GM18502 (cell line): ENCODE measurements around the gene KMT2E.

ENCODE experiments used
- ATAC-seq: cut with Tn5 transposase; IDR thresholded peaks from one replicate; pipeline ENCODE4 v1.9.1; 2021; ENCODE audit warnings: mild to moderate bottlenecking; ENCODE audit not compliant: unreplicated experiment, poor library complexity

Gene KMT2E

GRCh38 chr7:105118612-105119600 lies 104.9 kb downstream of the KMT2E start:
- no peak for ATAC-seq

- ATAC-seq, result no peak
Measured at GRCh38 chr7:105122619-105123018, 108.6 kb downstream of the KMT2E start.

- no peak for ATAC-seq
Measured at GRCh38 chr7:105125745-105126144, 111.7 kb downstream of the KMT2E start.

- no peak for ATAC-seq
Measured at GRCh38 chr7:105126436-105126975, 112.5 kb downstream of the KMT2E start.

- no peak for ATAC-seq
Measured at GRCh38 chr7:105127179-105127578, 113.2 kb downstream of the KMT2E start.

- no peak for ATAC-seq
Measured at GRCh38 chr7:105130048-105130447, 116.0 kb downstream of the KMT2E start.

- no peak for ATAC-seq
Measured at GRCh38 chr7:105130580-105130979, 116.6 kb downstream of the KMT2E start.

- ATAC-seq, result peak; percentile 74
Measured at GRCh38 chr7:105131033-105131656, 117.1 kb downstream of the KMT2E start.

- no peak for ATAC-seq
Measured at GRCh38 chr7:105131890-105132289, 117.9 kb downstream of the KMT2E start.

- no peak for ATAC-seq
Measured at GRCh38 chr7:105132335-105132734, 118.3 kb downstream of the KMT2E start.

GRCh38 chr7:105132835-105133234 lies 118.8 kb downstream of the KMT2E start:
- no peak for ATAC-seq

- ATAC-seq, result no peak
Measured at GRCh38 chr7:105133358-105133757, 119.4 kb downstream of the KMT2E start.

GRCh38 chr7:105133986-105134655 lies 120.1 kb downstream of the KMT2E start:
- no peak for ATAC-seq

- no peak for ATAC-seq
Measured at GRCh38 chr7:105136221-105136620, 122.2 kb downstream of the KMT2E start.

GRCh38 chr7:105137898-105138297 lies 123.9 kb downstream of the KMT2E start:
- no peak for ATAC-seq

- ATAC-seq, result no peak
Measured at GRCh38 chr7:105139381-105139780, 125.4 kb downstream of the KMT2E start.

- ATAC-seq, result no peak
Measured at GRCh38 chr7:105141068-105141467, 127.1 kb downstream of the KMT2E start.

GRCh38 chr7:105149827-105150226 lies 135.8 kb downstream of the KMT2E start:
- ATAC-seq, result no peak

- no peak for ATAC-seq
Measured at GRCh38 chr7:105151152-105151551, 137.1 kb downstream of the KMT2E start.

- no peak for ATAC-seq
Measured at GRCh38 chr7:105153531-105153930, 139.5 kb downstream of the KMT2E start.

GRCh38 chr7:105154084-105154483 lies 140.1 kb downstream of the KMT2E start:
- no peak for ATAC-seq
